ENCODE results near the gene RNF43. TPM values are rescaled to one million over a fixed set of nuclear protein-coding genes. Genes with fewer than 3 reads are reported as not detected.
A peak's percentile ranks its signal among the peaks of the same experiment; 100 is the strongest.

RNF43 gene
- total RNA-seq, 1 experiment from 2014 or later = 42.2 TPM

- intact Hi-C loops (cut with micrococcal nuclease) = no loop called here
- Histone ChIP-seq H3K9ac (ENCODE audit: low read length) (peak overlapping the region; percentile 10), H3K27ac (ENCODE audit: low read depth, low read length) (peak overlapping the region; percentile 66), H3K4me2 (ENCODE audit: low read length) (peak overlapping the region; percentile 59), H3K4me3 (replicated peaks in 1 of 2; ENCODE audit: low read depth in 1 of 2, low read length in 2 of 2) (no peak overlapping the region), H3K27me3 (ENCODE audit: insufficient read depth, low read length) (no peaks in the 10 kb centered on the region), H3K36me3 (ENCODE audit: control insufficient read depth in 1 of 2, insufficient read depth in 2 of 2, low read length in 2 of 2) (no peaks in the 10 kb centered on the region), H3K79me2 (ENCODE audit: insufficient read depth, low read length) (peaks cover 97% of the 10 kb centered on the region), H2AFZ (ENCODE audit: low read depth, low read length, poor library complexity, severe bottlenecking) (no peak overlapping the region), H3K4me1 (ENCODE audit: control insufficient read depth in 1 of 2, insufficient read depth in 2 of 2, low read length in 2 of 2) (peaks cover 83 to 97% of the 10 kb centered on the region in 2 experiments), H3K9me2 (ENCODE audit: insufficient read depth) (no peaks in the 10 kb centered on the region), H3K9me3 (ENCODE audit: control insufficient read depth in 1 of 2, insufficient read depth in 1 of 2, low read depth in 1 of 2, low read length in 2 of 2) (no peaks in the 10 kb centered on the region), H4K20me1 (ENCODE audit: insufficient read depth) (no peaks in the 10 kb centered on the region)
- peak; percentile 21; the same call in 1 of the 2 replicates for ATAC-seq
- BruUV-seq (replicated peaks) = no TSS peak
- ChIA-PET POLR2A (interaction anchor here (0.7 to 3.8 kb wide), 3 partner anchors 8 to 20 kb away, joined by 3 to 16 read pairs (median 3); partner anchors contain the start of gene RNF43), RAD21 (ENCODE audit: low non-redundant PET in 1 of 2, low total read pairs in 2 of 2, uncharacterized antibody in 2 of 2, unreplicated experiment in 2 of 2) (no interaction called here), CTCF (interaction anchor here (0.9 kb wide), 1 partner anchor 9 kb away, joined by 3 read pairs; no protein-coding TSS in a partner anchor)
- no peak for DNase-seq (ENCODE audit: low read depth, low spot score)
- TF ChIP-seq POLR2A (IDR thresholded peaks at IDR 0.05; ENCODE audit: borderline replicate concordance, extremely low read depth, insufficient read depth, insufficient read length) (no peak), SP1 (IDR thresholded peaks at IDR 0.05; ENCODE audit: low read depth) (no peak), REST (IDR thresholded peaks at IDR 0.05; ENCODE audit: low read depth) (no peak), ZBTB33 (IDR thresholded peaks at IDR 0.05; ENCODE audit: extremely low read depth, insufficient replicate concordance, low read length) (no peak), RAD21 (IDR thresholded peaks at IDR 0.05; ENCODE audit: low read depth) (no peak), ZNF274 (IDR thresholded peaks at IDR 0.05; ENCODE audit: low read depth, low read length) (no peak), SIN3A (IDR thresholded peaks at IDR 0.05; ENCODE audit: low read depth) (no peak), CBX3 (IDR thresholded peaks at IDR 0.05; ENCODE audit: low read depth) (no peak)
Observed at GRCh38 chr17:58403311-58403710, 14.0 kb downstream of the RNF43 start.
